Measurements from ENCODE around the gene NQO2.
"Not testable (repeated sequence)": the region's sequence is repeated elsewhere in the genome, so short reads cannot be mapped to it uniquely, and the experiment has no call there.

Gene NQO2

DNA sequence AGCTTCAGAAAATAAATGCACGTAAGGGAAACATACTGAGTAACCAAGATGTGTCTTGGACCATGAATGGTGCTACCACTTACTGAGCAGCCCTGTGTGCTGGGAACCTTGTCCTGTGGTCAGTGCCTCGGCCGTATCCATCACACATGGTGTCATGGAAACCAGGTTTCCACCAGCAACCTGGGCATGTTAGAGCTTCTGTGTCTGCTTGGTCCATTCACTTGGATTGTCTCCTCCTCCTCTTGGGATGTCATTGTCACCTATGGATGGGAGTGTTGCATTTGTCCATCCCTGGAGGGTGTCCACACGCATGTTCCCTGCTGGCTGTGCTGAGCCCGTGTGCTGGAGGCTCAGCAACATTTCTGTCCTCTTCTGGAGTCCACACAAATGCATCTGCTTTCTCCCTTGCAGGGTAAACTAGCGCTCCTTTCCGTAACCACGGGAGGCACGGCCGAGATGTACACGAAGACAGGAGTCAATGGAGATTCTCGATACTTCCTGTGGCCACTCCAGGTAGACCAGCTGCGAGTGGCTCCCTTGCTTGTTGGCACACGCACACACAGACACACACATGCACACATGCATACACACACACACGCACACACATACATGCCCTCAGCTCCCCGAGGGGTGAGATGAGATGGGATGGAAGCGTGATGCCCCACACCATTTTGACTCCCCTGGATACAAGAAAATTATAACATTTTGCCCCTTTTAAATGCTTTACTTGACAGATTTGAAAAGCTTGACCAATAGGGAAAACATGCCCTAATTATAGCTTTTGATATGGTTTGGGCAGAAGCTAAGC lies 17.0 kb downstream of the NQO2 start:
- FAIRE-seq: no peak

DNA sequence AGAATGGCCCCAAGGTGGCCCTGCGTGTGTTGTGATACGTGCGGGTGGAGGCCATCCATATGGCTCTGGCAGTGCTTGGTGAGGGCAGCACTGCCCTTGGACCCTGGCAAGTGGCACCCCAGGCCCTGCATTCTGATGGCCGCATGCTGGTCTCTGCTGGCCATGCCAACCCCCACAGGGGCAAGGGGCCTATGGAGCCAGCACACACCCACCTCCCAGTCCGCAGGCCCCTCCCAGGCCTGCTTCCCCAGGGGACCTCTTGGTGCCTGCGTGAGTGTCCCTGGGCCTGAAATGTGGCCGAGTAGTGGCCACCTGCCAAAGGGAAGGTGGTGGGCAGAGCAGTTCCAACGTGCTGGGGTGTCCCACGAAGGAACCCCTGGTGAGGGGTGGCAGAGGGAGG lies 17.6 kb downstream of the NQO2 start:
- FAIRE-seq: no peak

DNA sequence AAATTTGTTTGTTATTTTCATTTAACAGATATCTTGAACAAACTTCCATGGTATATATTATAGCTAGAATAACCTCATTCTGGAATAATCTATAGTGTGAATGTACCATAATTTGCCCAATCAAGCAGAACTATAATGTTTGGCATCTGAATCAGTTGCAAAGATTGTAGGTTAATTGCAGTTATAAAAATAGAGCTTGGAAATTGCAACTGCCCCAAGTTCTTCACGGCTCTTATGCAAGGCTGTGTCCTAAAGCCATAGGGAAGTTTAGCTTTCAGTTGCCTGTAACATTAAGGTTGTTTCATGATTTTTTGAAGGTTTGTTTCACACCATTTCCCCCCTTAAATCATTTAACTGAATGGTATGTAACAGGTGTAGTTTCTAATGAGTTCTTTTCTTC lies 19.4 kb downstream of the NQO2 start:
- no peak for FAIRE-seq

DNA sequence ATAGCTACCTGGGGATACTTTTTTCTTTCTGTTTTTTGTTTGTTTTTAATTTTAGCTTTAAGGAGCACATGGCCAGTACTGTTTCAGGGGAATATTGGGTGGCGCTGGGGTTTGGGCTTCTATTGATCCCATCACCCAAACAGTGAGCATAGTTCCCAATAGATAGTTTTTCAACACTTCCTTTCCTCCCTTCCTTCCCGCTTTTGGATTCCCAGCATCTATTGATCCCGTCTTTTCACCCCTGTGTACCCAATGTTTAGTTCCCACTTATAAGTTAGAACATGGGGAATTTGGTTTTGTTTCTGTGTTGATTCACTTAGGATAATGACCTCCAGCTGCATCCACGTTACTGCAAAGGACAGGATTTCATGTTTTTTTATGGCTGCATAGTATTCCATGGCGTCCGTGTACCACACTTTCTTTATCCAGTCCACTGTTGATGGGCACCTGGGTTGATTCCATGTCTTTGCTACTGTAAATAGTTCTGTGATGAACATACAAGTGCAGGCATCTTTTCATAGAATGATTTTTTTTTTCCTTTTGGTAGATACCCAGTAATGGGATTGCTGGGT lies 20.1 kb downstream of the NQO2 start:
- no peak for FAIRE-seq

DNA sequence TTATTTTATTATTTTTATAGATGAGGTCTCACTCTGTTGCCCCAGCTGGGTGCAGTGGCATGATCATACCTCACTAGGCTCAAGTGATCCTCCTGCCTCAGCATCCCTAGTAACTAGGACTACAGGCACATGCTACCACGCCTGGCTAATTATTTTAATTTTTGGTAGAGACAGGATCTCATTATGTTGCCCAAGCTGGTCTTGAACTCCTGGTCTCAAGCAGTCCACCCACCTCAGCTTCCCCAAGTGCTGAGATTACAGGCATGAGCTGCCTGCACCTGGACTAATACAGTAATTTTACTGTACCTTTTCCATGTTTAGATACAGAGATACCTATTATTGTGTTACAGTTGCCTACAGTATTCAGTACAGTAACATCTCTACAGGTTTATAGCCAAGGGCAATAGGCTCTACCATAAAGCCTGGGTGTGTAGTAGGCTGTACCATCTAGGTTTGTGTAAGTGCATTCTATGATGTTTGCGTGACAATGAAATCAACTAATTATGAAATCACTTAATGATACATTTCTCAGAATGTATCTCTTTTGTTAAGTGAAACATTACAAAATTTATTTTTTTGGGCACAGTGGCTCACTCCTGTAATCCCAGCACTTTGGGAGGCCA lies 21.4 kb downstream of the NQO2 start:
- not testable (repeated sequence) for FAIRE-seq

DNA sequence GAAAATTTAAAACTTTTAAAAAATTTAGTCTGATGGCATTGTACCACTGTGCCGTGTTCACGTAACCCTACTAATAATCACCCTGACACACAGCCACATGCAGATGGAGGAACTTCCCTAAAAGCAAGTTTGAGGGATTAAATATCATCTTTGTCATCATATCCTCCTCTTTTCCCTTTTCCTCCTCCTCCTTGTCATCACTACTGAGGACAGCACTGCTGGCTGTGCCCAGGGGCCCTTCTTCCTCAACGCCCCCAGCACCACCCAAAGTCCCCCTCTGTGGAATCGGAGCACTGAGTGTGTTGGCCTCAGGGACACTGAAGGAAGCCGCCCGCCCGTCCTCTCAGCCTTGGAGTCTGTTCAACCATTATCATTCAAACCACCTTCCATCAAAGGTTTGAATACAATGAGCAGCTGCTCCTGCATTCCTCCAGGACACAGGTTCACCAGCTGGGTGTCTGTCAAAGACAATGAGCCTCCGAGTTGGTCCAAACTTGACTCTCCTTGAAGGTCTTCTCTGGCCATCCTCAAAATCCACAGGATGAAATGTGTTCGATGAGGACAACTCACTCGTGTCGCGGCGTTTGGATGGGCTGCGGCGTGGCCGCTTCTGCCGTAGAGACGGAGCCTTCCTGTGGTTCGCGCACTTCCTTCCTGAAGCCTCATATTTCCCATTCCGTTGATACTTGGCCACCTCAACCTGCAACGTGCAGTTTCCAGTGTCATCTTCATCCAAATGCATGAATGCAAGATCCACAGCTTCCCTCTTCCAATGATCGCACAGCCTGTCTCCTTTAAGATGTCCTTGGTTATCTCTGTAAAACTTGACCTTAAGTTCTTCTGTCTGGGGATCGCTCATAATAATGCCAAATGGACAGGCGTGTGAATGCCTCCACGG lies 23.3 kb downstream of the NQO2 start:
- FAIRE-seq: no peak

DNA sequence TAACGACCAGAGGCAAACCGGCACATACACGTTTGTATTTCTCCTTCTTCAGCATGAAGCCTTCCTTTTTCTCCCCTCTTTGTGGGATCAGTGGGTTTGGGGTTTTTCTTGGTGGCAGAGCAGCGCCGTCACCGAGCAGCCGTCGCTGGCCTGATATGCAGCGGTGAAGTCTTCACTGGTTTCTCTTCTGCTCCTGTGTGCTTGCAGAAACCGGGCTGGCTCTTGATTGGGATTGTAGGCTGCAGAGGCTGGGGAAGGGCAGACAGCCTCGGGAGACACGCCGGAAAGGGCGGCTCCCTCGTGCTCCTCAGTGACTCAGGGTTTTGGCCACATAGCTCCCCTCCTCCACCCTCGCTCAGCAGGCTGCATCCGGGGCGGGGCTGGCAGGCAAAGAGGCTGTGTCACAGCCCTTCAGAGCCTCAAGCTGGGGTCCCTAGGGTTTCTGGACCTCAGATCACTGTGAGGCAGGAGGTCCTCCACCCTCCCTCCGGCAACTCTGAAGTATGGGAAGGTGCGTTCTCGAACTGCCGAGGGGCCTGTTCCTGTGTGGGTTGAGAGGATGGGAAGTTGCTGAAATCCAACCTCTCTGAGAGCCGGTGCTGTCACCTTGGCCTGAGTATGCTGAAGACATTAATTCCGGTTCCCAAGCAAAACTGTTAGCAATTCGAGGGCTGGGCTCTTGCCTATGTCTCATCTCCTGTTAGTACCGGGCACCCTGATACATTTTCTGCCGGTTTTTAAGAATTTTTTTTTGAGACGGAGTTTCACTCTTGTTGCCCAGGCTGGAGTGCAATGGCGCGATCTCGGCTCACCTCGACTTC lies 24.2 kb downstream of the NQO2 start:
- FAIRE-seq: no peak

DNA sequence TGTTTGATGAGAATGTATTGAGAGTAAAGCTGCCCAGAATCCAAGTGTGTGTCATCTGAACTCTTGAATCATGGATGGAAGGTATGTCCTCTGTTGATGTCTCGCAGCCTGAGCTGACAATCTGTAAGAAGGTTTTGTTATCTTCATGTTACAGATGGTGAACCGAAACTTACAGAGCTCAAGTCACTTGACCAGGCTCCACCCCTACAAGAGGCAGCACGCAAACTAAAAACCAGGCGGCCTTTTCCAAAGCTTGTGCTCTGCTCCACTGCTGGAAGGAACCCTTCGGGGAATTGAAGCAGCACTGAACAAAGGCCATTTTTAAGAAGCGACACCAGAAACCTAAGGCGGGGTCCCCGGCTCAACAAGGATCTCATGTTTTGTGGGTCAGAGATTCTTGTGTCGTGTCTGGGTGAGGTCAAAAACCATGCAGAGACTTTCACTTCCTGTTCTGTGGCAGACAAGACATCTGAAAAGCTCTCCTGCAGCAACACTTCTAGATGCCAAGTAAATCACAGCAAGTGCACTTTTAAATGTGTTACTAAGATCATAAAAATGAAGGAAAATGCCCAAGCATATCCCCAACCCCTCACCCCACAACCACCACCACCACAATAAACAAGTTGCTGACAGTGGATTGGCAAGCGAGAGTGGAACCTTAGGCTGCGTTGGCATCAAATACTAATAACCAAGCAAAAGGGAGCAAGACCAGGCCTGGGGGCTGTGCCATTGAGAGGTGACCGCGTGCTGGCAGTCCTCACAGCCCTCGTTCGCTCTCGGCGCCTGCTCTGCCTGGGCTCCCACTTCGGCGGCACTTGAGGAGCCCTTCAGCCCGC lies 27.3 kb downstream of the NQO2 start:
- no peak for FAIRE-seq

DNA sequence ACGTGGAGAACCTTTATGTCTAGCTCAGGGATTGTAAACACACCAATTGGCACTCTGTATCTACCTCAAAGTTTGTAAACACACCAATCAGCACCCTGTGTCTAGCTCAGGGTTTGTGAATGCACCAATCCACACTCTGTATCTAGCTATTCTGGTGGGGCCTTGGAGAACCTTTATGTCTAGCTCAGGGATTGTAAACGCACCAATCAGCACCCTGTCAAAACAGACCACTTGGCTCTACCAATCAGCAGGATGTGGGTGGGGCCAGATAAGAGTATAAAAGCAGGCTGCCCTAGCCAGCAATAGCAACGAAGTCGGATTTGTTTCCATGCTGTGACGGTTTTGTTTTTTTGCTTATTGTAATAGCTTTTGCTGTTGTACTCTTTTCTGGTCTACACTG lies 28.5 kb downstream of the NQO2 start:
- FAIRE-seq: not testable (repeated sequence)

DNA sequence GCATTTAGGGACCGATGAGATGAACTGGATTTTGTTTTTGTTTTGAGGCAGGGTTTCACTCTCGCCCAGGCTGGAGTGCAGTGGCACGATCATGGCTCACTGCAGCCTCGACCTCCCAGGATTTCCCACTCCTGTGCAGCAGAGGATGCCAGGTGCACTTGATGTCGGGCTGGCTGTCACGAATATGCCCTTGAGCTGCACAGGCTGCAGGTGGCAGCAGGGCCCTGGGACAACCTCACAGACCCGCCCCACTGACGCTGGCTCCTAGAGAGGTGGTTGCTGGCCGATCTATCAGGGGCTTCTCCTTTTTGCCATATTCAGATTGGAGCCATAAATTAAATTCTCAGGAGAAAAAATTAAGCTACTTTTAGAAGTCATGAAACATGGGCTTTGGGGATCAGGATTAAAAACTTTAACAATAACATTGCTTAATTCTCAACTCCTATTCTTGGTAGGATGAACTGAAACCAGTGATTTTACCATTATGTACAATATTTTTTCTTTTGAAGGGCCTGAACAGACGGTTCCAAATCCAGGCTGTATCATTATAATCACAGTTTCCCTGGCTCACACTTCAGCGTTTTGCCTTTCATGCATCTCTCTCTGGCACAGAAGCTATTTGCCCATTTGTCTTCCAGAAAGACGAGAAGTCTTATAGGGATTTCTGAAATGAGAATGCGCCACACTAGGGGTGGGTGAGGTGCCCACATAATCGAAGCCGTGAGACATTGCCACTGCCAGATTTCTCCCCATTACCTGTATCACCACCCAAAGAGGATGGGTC lies 32.4 kb downstream of the NQO2 start:
- FAIRE-seq: no peak

DNA sequence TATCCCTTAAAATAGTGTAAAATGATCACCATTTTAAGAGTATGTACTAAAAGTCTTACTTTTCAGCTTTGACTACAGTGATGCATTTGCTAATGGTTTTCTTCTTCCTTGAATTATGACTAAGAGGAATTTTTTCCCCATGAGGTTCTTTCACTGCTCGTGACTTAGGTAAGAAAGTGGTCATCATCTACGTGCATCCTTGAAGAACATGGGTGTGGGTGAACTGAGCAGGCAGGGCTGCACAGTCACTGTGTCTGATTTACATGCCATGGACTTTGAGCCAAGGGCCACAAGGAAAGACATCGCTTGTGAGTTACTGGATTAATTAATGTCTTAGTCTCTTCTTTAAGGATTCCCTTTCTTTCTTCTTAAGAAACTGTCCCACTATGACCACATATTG lies 33.3 kb downstream of the NQO2 start:
- FAIRE-seq: no peak

DNA sequence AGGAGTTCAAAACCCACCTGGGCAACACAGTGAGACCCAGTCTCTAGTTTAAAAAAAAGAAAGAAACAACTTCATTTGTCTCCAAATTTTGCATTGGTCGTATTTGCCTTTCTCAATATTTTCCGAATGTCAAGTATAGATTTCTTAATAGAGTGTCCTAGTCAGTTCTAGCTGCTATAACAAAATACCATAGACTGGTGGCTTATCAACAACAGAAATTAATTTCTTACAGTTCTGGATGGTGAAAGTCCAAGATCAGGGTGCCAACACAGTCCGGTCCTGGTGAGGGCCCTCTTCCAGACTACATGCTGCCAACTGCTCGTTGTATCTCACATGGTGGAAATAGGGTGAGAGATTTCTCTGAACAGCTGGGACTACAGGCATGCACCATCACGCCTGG lies 34.0 kb downstream of the NQO2 start:
- FAIRE-seq: no peak

DNA sequence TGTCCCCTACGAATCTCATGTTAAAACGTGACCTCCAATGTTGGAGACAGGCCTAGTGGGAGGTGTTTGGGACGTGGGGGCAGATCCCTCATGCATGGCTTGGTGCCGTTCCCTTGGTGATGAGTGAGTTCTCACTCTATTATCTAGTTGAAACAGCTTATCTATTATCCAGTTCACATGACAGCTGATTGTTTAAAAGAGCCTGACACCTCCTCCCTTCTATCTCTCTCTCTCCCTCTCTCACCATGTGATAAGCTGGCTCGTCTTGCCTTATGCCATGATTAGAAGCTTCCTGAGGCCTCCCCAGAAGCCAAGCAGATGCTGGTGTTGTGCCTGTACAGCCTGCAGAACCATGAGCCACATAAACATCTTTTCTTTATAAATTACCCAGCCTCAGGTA lies 35.7 kb downstream of the NQO2 start:
- no peak for FAIRE-seq

DNA sequence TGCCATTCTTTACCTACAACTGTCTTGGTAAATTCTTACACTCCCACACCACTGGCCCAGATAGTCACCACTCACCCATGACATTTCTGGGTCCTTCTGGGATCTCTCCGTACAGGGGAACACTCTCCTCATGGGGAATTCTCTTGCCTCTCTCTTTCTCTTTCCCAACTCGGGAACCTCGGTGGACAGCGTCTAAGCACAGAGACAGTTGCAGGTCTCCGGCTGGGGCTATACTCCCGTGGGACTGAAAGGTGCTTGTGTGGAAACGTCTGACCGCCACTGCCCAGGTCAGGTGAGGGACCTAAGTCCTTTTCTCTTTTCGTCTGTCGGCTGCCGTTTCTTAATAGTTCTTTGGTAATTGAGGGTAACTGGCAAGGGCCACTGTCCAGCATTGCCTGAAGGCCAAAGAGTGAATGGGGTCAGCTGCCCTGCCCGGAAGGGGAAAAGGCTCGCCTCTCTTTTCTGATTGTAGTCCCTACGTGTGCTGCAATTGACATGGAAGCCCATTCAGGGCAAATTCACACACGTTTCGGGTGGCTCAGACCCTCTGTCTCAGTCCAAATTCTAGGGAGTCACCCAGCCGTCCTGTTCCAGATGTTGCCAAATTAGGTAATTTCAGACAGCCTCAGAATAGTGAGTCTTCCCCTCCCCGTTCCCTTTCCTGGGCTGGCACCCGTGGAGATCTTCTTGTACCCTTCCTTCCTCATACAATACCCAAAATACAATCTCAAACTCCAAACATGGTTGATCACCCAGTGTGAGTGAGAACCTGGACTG lies 37.4 kb downstream of the NQO2 start:
- FAIRE-seq: no peak

DNA sequence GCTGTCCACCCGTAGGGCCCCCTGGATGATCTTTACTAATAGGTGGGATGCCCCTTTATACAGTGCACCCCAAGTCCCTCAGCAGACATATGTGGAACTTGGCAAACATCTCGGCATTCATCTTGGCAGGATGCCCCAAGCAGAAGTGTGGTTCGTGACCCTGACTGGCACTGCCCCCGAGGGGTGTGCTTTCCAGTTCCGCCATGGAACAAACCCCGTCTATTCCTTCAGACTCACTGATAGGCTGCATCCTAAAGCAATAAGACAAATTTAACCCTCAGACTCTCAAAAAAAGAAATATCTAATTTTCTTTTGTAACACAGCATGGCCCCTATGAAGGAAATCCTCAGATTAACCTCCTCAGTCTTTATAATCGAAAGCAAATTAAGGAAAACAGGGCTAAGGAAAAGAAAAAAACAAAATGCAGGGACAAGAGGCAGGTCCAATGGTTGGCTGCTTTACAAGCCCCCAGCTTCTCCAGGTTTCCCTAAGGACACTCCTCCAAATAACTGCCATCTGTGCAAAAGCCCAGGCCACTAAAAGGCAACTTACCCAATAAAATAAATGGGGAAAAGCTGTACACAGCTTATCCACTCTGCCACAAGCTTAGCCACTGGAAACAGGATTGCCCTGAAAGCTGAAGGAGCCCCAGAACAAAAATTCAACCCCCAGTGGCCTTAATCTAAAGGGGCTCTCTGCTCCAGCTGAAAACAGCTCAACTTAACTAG lies 38.1 kb downstream of the NQO2 start:
- FAIRE-seq: no peak

DNA sequence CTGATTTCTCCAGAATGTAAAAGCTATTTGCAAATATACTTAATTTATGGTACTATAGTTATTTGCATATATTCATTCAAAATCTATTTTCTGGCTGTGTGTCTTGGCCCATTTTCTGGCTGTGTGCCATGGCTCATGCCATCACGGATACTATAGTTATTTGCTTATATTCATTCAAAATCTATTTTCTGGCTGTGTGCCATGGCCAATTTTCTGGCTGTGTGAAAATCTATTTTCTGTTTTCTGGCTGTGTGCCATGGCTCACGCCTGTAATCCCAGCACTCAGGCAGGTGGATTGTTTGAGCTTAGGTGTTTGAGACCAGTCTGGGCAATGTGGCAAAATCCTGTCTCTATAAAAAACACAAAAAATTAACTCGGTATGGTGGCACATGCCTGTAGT lies 39.7 kb downstream of the NQO2 start:
- FAIRE-seq: no peak

DNA sequence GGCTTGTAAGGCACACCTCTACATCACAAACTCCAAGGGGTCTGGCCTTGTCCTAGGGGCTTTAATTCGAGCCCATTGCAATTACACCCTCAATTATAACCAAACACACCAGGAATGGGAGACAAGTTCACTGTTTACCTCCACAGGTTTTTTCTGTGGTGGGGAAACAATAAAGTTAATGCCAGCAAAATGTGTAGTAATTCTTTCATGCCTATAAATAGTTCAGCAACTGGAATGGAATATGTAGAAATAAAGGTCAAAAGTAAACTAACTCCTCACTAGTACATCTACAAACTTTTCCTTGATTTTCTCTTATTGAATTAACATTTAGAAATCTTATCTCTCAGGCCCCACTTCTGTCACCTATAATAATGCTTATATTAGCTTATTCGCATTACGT lies 41.5 kb downstream of the NQO2 start:
- no peak for FAIRE-seq

DNA sequence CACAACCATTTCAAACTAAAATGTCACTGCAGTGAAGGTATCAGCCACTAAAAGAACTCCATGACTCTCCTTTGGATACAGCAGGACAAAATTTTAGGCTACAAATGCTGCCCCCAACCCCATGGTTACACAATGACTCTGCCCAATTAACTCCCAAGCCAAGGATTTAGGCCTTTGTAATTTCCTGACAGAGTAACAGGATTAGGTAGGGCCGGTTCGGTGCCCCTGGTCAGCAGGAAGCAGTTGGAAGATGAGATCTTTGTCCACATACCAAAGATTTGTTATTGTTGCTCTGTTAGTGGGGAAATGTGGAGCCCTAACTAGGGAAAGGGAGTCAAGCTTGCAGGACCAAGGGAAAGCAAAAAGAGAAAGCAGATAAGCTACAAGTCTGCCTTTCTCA lies 41.9 kb downstream of the NQO2 start:
- no peak for FAIRE-seq

DNA sequence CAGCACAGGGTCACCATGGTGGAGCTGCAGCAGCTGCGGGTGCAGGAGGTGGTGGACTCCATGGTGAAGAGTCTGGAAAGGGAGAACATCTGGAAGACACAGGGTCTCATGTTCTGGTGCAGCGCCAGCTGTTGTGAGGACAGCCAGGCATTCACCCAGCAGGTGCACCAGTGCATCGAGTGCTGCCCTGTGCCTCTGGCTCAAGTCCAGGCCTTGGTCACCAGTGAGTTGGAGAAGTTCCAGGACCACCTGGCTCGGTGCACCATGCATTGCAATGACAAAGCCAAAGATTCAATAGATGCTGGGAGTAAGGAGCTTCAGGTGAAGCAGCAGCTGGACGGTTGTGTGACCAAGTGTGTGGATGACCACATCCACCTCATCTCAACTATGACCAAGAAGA lies 45.7 kb downstream of the NQO2 start:
- FAIRE-seq: no peak
